Left lung (tissue), 10 donors: ENCODE measurements around the gene CLASRP. TPM values are rescaled to one million over a fixed set of nuclear protein-coding genes. Genes with fewer than 3 reads are reported as not detected.
"Not testable (repeated sequence)": the region's sequence is repeated elsewhere in the genome, so short reads cannot be mapped to it uniquely, and the experiment has no call there.

Experiments used
- ATAC-seq: fragments of 200-7000 bp; cut with Tn5 transposase; one replicate; pipeline ENCODE4 v1.9.1; 2020; ENCODE audit warnings: moderate library complexity
- DNase-seq, 4 donors: peaks; one replicate each; pipeline ENCODE4 v3.0.0-alpha.2; 2013 to 2020
- H3K27ac ChIP-seq, 2 donors: fragments of 200-600 bp; sonication (generic) in 1 of 2; one replicate each; pipeline versions ENCODE4 v1.5.0 to v1.8.0; 2020 to 2021
- H3K27me3 ChIP-seq, 2 donors: fragments of 200-600 bp; sonication (generic) in 1 of 2; one replicate each; pipeline versions ENCODE4 v1.5.0 to v1.8.0; 2020 to 2021
- H3K36me3 ChIP-seq, 2 donors: fragments of 200-600 bp; sonication (generic) in 1 of 2; one replicate each; pipeline versions ENCODE4 v1.5.0 to v1.8.0; 2020 to 2021
- H3K4me1 ChIP-seq, 2 donors: fragments of 200-600 bp; one replicate each; pipeline ENCODE4 v1.8.0; 2021
- H3K4me3 ChIP-seq, 2 donors: fragments of 200-600 bp; sonication (generic) in 1 of 2; one replicate each; pipeline versions ENCODE4 v1.5.0 to v1.8.0; 2020 to 2021; ENCODE audit warnings: mild to moderate bottlenecking in 1 of 2
- H3K9me3 ChIP-seq, 2 donors: fragments of 200-600 bp; sonication (generic) in 1 of 2; one replicate each; pipeline versions ENCODE4 v1.5.0 to v1.8.0; 2020 to 2021
- intact Hi-C, 2 donors: fragments of 100-400 bp; cut with DNase I; formaldehyde crosslinking; loops; one replicate each; pipeline versions ENCODE4 v1.11.2 to v1.14.2; 2022
- polyA plus RNA-seq, 6 donors: library from polyadenylated mRNA; unstranded; fragments of 120-200 nt; gene quantifications; one replicate each; pipeline ENCODE4 v1.2.1, GENCODE V29; 2013; ENCODE audit not compliant: insufficient read length in 6 of 6
- total RNA-seq, 2 donors: library from RNA; stranded (reverse); fragmentation: NEBNext Ultra II Directional; extraction: Animal tissue kit (Norgen Biotek cat#: 25700); gene quantifications; one replicate each; pipeline ENCODE4 v1.2.1, GENCODE V29; 2021
- TF ChIP-seq, protein P1 (sequence below), 2 donors: fragments of 200-600 bp; sonication (generic) in 1 of 2; IDR thresholded peaks; one replicate each; pipeline versions ENCODE4 v1.5.0 to v1.8.0; 2021; ENCODE audit warnings: antibody characterized with exemption in 2 of 2
- donor health status: DM: no; HTN: yes; CAD: no.
- donor health status: DM: no; HTN: no; CAD: no.

The CLASRP gene
- total and polyA plus RNA-seq, 8 donors, result 62.9 to 95.3 (median 81.7) TPM

DNA sequence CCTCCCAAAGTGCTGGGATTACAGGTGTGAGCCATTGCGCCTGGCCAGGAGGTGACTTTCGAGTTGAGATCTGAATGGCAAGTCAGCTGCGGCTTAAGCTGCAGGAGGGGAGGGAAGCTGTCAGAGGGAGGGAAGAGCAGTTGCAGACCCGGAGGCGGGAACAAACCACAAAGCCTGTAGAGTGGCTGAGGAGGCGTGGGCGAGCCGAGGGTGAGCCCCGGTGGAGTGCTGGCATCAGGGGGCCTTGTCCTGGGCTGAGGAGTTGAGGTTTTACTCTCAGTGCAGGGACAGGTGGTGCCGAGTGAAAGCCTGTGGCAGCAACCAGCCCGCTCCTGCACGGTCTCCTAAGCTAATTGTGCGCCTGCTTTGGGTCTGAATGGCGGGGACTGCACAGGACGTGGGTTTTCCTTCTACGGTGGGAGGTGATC lies 78.3 kb downstream of the CLASRP start:
- intact Hi-C loops, result no loop called here
- peaks cover 12 to 73% of the 10 kb centered on the region in 2 donors for H3K4me1 ChIP-seq
- TF ChIP-seq, protein P1, sequence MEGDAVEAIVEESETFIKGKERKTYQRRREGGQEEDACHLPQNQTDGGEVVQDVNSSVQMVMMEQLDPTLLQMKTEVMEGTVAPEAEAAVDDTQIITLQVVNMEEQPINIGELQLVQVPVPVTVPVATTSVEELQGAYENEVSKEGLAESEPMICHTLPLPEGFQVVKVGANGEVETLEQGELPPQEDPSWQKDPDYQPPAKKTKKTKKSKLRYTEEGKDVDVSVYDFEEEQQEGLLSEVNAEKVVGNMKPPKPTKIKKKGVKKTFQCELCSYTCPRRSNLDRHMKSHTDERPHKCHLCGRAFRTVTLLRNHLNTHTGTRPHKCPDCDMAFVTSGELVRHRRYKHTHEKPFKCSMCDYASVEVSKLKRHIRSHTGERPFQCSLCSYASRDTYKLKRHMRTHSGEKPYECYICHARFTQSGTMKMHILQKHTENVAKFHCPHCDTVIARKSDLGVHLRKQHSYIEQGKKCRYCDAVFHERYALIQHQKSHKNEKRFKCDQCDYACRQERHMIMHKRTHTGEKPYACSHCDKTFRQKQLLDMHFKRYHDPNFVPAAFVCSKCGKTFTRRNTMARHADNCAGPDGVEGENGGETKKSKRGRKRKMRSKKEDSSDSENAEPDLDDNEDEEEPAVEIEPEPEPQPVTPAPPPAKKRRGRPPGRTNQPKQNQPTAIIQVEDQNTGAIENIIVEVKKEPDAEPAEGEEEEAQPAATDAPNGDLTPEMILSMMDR (IDR thresholded peaks at IDR 0.05), result no peak
- no peak overlapping the region for H3K27ac ChIP-seq
- DNase-seq (peak in 1 of 4 donors; percentile 48), ATAC-seq (peak; percentile 28)
- H3K4me3 ChIP-seq, result no peak overlapping the region
- H3K27me3 ChIP-seq, result no peaks in the 10 kb centered on the region
- H3K36me3 ChIP-seq, result peaks cover 0 to 3% of the 10 kb centered on the region in 2 donors
- H3K9me3 ChIP-seq, result no peaks in the 10 kb centered on the region

DNA sequence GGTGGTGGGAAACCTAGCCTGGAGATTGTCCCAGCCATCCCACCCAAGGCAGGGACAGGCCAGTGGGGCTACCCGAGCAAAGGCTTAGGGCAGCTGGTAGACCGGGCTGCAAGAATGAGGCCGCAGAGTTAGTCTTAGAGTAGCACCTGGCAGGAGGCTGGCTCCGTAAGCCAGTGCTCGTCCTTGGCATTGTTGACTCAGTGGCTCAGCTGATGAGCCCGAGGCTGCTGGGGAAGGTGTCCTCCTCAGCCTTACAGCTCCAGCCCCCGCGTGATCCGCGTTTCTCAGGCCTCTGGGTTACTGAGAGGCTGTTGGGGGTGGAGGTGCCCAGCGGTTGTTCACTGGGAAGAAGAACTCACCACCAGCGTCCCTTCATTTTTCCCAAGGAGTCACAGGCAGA lies 78.8 kb downstream of the CLASRP start:
- Histone ChIP-seq H3K9me3 (no peaks in the 10 kb centered on the region), H3K27me3 (no peaks in the 10 kb centered on the region), H3K4me3 (no peak overlapping the region), H3K27ac (no peak overlapping the region), H3K36me3 (peaks cover 0 to 3% of the 10 kb centered on the region in 2 donors), H3K4me1 (peaks cover 12 to 73% of the 10 kb centered on the region in 2 donors)
- ATAC-seq, result no peak
- intact Hi-C loops, result no loop called here
- TF ChIP-seq, protein P1 (IDR thresholded peaks at IDR 0.05), result no peak
- DNase-seq, result no peak

DNA sequence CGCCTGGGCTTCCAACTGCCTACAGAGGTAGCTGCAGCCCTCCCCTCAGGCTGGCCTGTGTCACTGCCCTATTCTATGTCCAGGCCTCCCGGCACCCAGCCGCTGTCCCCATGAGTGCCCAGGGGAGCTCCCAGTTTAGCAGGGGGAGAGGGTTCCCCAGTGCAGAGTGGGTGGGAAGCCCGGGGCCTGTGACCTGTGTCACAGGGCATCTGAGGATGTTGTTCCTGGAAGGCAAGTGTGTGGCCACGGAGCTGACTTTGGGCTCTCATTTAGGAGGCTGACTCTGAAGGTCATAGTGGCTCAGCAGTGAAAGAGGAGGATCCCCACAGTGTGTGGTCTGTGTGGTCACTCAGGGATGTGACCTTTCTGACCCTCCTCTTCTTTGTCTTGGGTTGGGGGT lies 79.3 kb downstream of the CLASRP start:
- DNase-seq, result no peak
- H3K9me3 ChIP-seq, result no peaks in the 10 kb centered on the region
- H3K27ac ChIP-seq, result no peak overlapping the region
- intact Hi-C loops, result no loop called here
- TF ChIP-seq, protein P1 (IDR thresholded peaks at IDR 0.05), result no peak
- peaks cover 0 to 3% of the 10 kb centered on the region in 2 donors for H3K36me3 ChIP-seq
- no peak for ATAC-seq
- H3K4me1 ChIP-seq, result peaks cover 11 to 69% of the 10 kb centered on the region in 2 donors
- no peak overlapping the region for H3K4me3 ChIP-seq
- H3K27me3 ChIP-seq, result no peaks in the 10 kb centered on the region

DNA sequence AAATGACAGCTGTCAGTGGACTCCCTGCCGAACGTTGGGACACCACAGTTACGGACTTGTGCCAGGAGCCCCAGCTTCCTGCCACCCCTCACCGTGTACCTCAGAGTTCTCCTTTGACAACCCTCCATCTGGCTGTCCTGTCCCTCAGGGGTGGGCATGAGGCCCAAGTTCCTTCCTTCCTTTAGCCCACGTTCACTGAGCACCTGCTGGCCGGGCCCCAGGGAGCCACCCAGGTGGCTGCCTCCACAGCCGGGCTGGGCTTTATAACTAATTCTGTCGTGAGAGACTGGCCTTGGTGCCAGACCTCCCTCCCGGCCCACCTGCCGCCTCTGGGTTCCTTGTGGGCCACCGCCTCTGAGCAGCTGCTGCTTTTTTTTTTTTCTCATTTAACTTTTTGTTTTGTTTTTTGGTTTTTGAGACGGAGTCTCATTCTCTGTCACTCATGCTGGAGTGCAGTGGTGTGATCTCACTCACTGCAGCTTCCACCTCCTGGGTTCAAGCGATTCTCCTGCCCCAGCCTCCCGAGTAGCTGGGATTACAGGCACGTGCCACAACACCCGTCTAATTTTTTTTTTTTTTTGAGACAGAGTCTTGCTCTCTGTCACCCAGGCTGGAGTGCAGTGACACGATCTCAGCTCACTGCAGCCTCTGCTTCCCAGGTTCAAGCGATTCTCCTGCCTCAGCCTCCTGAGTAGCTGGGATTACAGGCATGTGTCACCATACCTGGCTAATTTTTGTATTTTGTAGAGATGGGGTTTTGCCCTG lies 79.9 kb downstream of the CLASRP start:
- DNase-seq, H3K4me3 ChIP-seq, ATAC-seq, H3K9me3 ChIP-seq, H3K27me3 ChIP-seq, intact Hi-C loops, H3K36me3 ChIP-seq, H3K27ac ChIP-seq: not testable (repeated sequence)
- peaks cover 7 to 62% of the 10 kb centered on the region in 2 donors for H3K4me1 ChIP-seq

DNA sequence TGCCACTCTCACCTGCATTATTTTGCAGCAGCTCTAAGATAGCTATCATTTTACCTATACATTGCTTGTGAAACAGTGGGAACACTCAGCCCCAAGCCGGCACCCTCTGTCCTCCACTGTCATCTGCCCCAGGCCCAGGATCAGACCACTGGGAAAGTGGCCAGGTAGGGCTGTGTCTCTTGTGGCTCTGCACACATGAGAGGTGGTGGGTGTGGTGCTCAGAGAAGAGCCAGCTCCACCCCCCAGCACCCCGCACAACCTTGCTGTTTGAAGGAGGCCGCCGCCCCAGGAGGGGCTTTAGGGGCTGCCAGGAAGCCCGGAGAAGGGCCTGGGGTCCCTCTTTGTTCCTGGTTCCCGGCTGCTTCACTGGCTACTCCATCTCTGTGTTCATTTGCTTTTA lies 80.7 kb downstream of the CLASRP start:
- intact Hi-C loops, result no loop called here
- Histone ChIP-seq H3K27ac (no peak overlapping the region), H3K36me3 (peaks cover 0 to 3% of the 10 kb centered on the region in 2 donors), H3K27me3 (no peaks in the 10 kb centered on the region), H3K4me3 (no peak overlapping the region), H3K9me3 (no peaks in the 10 kb centered on the region), H3K4me1 (peaks cover 7 to 54% of the 10 kb centered on the region in 2 donors)
- DNase-seq, result no peak
- ATAC-seq, result no peak
- TF ChIP-seq, protein P1 (IDR thresholded peaks at IDR 0.05), result no peak

Other genes with a start within 250 kb of the CLASRP start
- gene BCAM, start 229.9 kb upstream of the CLASRP start, total RNA-seq, result 100 to 1,000 TPM; 110 to 389 TPM
- 100 to 1,000 TPM; 143 to 235 (median 163) TPM for gene BCAM, start 229.9 kb upstream of the CLASRP start, polyA plus RNA-seq
- gene NECTIN2, start 192.7 kb upstream of the CLASRP start, total RNA-seq, result 100 to 1,000 TPM in 1 of 2 donors, 10 to 100 TPM in 1; 86.7 to 145 TPM
- 10 to 100 TPM; 66.9 to 92.1 (median 77.6) TPM for gene NECTIN2, start 192.7 kb upstream of the CLASRP start, polyA plus RNA-seq
- 10 to 100 TPM; 42.0 to 79.9 TPM for gene TOMM40, start 147.8 kb upstream of the CLASRP start, total RNA-seq
- gene TOMM40, start 147.8 kb upstream of the CLASRP start, polyA plus RNA-seq, result 10 to 100 TPM; 28.8 to 48.2 (median 37.3) TPM
- 100 to 1,000 TPM; 196 to 757 TPM for gene APOE, start 133.2 kb upstream of the CLASRP start, total RNA-seq
- 10 to 100 TPM; 22.6 to 45.1 (median 32.6) TPM for gene APOE, start 133.2 kb upstream of the CLASRP start, polyA plus RNA-seq
- gene APOC1, start 124.4 kb upstream of the CLASRP start, total RNA-seq, result 100 to 1,000 TPM; 248 to 569 TPM
- 10 to 100 TPM in 4 of 6 donors, 1 to 10 TPM in 2; 9.2 to 14.0 (median 11.3) TPM for gene APOC1, start 124.4 kb upstream of the CLASRP start, polyA plus RNA-seq
- not detected for gene APOC4, start 96.8 kb upstream of the CLASRP start, total RNA-seq
- not detected for gene APOC4, start 96.8 kb upstream of the CLASRP start, polyA plus RNA-seq
- 10 to 100 TPM; 20.2 to 27.6 TPM for gene APOC2, start 93.0 kb upstream of the CLASRP start, total RNA-seq
- 1 to 10 TPM in 1 of 6 donors, under 1 TPM in 3, not detected in 2; 0.24 to 1.2 (median 0.41) TPM for gene APOC2, start 93.0 kb upstream of the CLASRP start, polyA plus RNA-seq
- 100 to 1,000 TPM; 113 to 118 TPM for gene CLPTM1, start 83.7 kb upstream of the CLASRP start, total RNA-seq
- 10 to 100 TPM; 67.1 to 84.0 (median 69.7) TPM for gene CLPTM1, start 83.7 kb upstream of the CLASRP start, polyA plus RNA-seq
- gene RELB, start 37.6 kb upstream of the CLASRP start, total RNA-seq, result 10 to 100 TPM; 13.2 to 18.7 TPM
- 1 to 10 TPM; 3.7 to 6.0 (median 5.2) TPM for gene RELB, start 37.6 kb upstream of the CLASRP start, polyA plus RNA-seq
- 1 to 10 TPM; 1.4 to 2.0 TPM for gene ZNF296, start 37.4 kb downstream of the CLASRP start, total RNA-seq
- 1 to 10 TPM in 2 of 6 donors, under 1 TPM in 4; 0.43 to 1.4 (median 0.85) TPM for gene ZNF296, start 37.4 kb downstream of the CLASRP start, polyA plus RNA-seq
- 10 to 100 TPM; 20.9 to 24.0 TPM for gene GEMIN7, start 40.2 kb downstream of the CLASRP start, total RNA-seq
- gene GEMIN7, start 40.2 kb downstream of the CLASRP start, polyA plus RNA-seq, result 10 to 100 TPM; 18.9 to 25.4 (median 21.5) TPM
- gene PPP1R37, start 54.1 kb downstream of the CLASRP start, total RNA-seq, result 10 to 100 TPM; 26.8 to 29.8 TPM
- 10 to 100 TPM; 17.3 to 27.4 (median 22.4) TPM for gene PPP1R37, start 54.1 kb downstream of the CLASRP start, polyA plus RNA-seq
- gene NKPD1, start 121.9 kb downstream of the CLASRP start, total RNA-seq, result not detected
- under 1 TPM; 0.08 to 0.24 (median 0.17) TPM for gene NKPD1, start 121.9 kb downstream of the CLASRP start, polyA plus RNA-seq
- gene TRAPPC6A, start 139.2 kb downstream of the CLASRP start, total RNA-seq, result 10 to 100 TPM; 13.0 to 13.6 TPM
- gene TRAPPC6A, start 139.2 kb downstream of the CLASRP start, polyA plus RNA-seq, result 10 to 100 TPM; 19.1 to 28.9 (median 24.1) TPM
- gene BLOC1S3, start 139.7 kb downstream of the CLASRP start, total RNA-seq, result 10 to 100 TPM; 13.8 to 15.8 TPM
- gene BLOC1S3, start 139.7 kb downstream of the CLASRP start, polyA plus RNA-seq, result 10 to 100 TPM in 1 of 6 donors, 1 to 10 TPM in 5; 7.8 to 10.5 (median 9.0) TPM
- gene EXOC3L2, start 206.4 kb downstream of the CLASRP start, total RNA-seq, result 1 to 10 TPM; 3.2 to 3.3 TPM
- gene EXOC3L2, start 206.4 kb downstream of the CLASRP start, polyA plus RNA-seq, result 1 to 10 TPM in 3 of 6 donors, under 1 TPM in 3; 0.85 to 2.4 (median 1.1) TPM
- gene MARK4, start 212.2 kb downstream of the CLASRP start, total RNA-seq, result 10 to 100 TPM; 24.6 to 33.7 TPM
- 10 to 100 TPM; 35.6 to 46.4 (median 38.9) TPM for gene MARK4, start 212.2 kb downstream of the CLASRP start, polyA plus RNA-seq